Activated CD8-positive, alpha-beta memory T cell treated with anti-CD3 and anti-CD28 coated beads, Interleukin-2, amount 50 U/mL, for 24 hours (primary cell): Measurements from ENCODE around the gene CTAG2.
"Not testable (repeated sequence)": the region's sequence is repeated elsewhere in the genome, so short reads cannot be mapped to it uniquely, and the experiment has no call there.

Experiments
- DNase-seq: peaks from one replicate; pipeline ENCODE4 v3.0.0-alpha.2; 2020; ENCODE audit errors: extremely low read depth

CTAG2 gene

GRCh38 chrX:154653413-154653812, at the start of gene CTAG2:
TSS of gene CTAG2 (minus strand) at chrX:154653579. CDS start at chrX:154653515, 64 bp downstream.
- DNase-seq, result not testable (repeated sequence)

DNA sequence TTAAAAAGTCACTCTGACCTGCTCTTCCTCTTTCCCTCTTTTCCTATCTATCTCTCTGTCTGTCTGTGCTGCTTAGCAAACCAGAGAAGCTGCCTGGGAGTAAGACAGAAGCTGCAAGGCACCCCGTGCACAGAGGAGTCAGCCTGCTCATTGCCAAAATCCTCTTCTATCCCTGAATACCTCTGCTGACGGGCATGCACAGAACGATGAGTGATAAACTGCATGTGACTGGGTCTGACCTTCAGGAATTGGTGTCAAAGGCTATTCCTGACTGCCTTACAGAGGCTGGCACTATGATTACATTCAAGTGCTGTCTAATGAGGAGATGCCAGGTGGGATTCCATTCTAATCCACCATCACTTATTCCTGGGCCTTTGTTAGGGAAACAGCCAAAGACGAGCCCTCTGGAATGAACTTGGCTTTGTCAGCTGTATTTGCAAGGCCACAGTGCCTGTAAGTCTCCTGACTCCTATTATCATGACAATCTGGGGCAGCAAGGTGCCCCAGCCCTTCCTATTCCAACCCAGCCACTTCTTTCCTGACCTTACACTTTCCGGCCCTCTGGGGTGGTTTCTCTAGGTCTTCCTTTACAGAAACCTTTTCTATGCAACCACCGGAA, 45.4 kb upstream of the CTAG2 start:
- DNase-seq, result no peak

GRCh38 chrX:154696676-154697045, 43.3 kb upstream of the CTAG2 start:
- no peak for DNase-seq

DNA sequence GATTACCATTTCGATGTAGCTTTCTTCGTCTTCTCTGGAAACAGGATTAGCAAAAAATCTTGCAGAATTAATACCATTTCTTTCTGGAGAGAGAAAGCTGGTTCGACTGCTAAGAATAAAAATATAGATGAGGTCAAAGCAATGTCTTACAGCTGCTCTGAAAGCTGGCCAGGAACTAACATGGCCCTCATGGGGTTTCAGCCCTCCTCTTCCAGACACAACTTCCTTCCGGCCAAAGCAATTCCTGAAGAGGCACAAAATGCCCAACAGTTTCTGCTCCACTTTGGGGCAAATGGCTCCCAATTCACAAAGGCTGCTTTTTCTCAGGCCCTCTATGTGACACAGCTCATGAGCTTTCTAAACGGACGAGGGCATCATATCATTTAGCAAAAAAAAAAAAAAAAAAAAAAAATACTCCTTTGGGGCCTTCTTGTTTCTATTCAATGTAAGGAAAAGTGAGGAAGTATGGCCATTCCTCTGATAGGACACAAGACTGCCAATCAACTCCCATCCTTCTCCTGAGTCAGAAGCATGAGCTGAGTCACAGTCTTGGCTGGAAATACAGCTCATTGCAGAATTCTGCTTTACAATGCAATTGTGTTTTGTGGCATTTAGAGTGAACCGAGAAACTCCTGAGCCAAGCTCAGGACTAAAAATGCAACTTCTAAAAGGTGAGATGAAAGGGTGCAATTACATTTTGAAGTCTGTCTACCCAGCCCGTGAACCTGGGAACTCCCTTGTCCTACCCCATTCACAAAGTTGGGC, 42.7 kb upstream of the CTAG2 start:
- DNase-seq, result no peak

- no peak for DNase-seq
Observed at GRCh38 chrX:154693394-154693793, 40.0 kb upstream of the CTAG2 start.

DNA sequence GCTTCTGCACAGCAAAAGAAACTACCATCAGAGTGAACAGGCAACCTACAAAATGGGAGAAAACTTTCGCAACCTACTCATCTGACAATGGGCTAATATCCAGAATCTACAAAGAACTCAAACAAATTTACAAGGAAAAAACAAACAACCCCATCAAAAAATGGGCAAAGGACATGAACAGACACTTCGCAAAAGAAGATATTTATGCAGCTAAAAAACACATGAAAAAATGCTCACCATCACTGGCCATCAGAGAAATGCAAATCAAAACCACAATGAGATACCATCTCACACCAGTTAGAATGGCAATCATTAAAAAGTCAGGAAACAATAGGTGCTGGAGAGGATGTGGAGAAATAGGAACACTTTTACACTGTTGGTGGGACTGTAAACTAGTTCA, 37.1 kb upstream of the CTAG2 start:
- DNase-seq, result not testable (repeated sequence)

GRCh38 chrX:154672084-154672483, 18.7 kb upstream of the CTAG2 start:
- DNase-seq, result not testable (repeated sequence)

GRCh38 chrX:154670848-154671247, 17.5 kb upstream of the CTAG2 start:
- DNase-seq, result not testable (repeated sequence)

DNA sequence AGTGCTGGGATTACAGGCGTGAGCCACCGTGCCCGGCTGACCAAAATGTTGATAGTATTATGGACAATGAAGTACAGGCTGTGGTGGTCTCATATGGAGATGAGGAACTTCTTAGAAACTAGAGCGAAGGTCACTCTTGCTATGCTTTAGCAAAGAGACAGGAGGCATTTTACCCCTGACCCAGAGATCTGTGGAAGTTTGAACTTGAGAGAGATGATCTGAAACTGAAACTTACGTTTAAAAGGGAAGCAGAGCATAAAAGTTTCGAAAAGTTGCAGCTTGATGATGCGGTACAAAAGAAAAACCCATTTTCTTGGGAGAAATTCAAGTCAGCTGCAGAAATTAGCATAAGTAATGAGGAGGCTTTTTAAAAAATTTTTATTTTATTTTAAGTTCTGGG, 8.5 kb upstream of the CTAG2 start:
- DNase-seq, result no peak

DNA sequence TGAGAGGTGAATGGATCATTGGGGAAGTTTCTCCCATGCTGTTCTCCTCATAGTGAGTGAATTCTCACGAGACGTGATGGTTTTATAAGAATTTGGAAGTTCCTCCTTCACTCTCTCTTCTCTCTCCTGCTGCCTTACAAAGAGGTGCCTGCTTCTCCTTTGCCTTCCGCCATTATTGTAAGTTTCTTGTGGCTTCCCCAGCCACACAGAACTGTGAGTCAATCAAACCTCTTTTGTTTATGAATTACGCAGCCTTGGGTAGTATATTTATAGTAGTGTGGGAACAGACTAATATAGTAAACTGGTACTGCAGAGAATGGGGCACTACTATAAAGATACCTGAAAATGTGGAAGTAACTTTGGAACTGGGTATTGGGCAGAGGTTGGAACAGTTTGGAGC, 7.8 kb upstream of the CTAG2 start:
- no peak for DNase-seq

GRCh38 chrX:154660541-154660940, 7.2 kb upstream of the CTAG2 start:
- DNase-seq, result no peak

DNA sequence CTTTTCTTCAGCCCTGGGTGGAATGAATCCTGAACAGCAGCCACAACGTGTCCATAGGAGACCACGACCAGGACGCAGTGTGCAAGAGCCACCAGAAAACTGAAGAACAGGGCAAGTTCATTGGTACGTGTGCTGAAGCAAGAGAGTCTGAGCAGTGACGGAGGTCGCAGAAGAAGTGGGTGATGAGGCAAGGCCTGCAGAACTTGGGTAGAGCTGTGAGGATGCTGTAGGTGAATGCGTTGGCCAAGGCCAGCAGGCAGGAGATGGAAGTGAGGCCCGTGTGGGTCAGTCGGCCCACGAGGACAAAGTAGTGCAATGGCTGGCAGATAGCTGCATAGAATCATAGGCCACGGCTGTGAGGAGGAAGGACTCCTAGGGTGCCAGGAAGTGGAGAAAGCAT, 5.6 kb upstream of the CTAG2 start:
- no peak for DNase-seq

DNA sequence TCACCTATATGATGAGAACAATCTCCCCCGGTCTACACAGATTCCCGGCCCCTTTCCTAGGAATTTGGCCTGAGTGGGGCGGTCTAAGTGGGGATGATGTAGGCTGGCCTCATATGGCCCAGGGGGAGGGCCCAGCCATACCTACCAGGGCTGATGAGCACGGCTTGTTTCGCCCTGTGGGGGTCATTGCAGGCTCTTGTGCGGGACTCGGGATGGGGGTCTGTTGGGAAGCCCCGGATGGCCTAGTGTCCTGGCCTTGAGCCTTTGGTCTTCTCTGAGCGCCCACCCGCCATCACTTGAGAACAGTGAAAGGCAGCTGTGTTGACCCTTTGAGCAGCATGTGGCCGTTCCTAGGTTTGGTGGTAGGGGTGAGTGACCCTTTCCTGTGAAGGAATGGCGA, 4.8 kb upstream of the CTAG2 start:
- DNase-seq, result no peak

GRCh38 chrX:154657226-154657805, 3.9 kb upstream of the CTAG2 start:
- DNase-seq, result no peak

- no peak for DNase-seq
Observed at GRCh38 chrX:154655786-154656185, 2.4 kb upstream of the CTAG2 start.

GRCh38 chrX:154655346-154655745, 2.0 kb upstream of the CTAG2 start:
- DNase-seq, result no peak

GRCh38 chrX:154654925-154655324, 1.5 kb upstream of the CTAG2 start:
- no peak for DNase-seq

DNA sequence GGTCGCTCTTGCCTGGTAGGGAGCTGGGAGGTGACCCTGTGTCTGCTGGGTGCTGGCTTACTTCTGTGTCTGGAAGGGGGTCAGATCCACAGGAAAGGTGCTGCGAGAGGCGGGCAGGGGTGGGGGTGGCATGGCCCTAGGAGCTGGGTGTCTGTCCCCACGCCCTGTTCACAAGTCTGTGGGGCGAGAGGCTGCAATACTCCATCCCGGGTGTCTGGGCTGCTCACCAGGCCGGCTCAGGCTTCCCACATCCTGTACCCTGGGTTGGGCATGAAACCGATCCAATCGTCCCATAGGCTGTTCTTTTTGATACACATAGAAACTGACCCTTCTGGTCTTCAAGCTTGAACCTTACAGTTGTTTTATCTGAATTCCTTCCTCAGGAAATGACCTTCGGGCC, 993 bp upstream of the CTAG2 start:
- DNase-seq, result no peak

DNA sequence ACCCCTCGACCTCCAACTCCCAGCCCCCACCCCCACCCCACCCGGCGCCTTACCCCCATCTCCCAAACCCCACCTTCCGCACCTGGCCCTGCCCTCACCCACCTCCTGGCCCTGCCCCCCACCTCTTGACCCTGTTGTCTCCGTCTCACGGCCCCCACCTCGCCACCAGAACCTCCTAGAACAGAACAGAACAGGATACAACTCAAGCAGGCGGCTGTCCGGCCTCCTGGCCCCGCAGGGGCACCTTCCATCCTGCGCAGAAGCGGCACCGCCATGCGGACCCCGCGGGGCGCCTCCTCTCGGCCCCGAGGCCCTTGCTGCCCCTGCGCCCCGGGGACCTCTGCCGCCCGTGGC, 354 bp downstream of the CTAG2 start:
- DNase-seq, result no peak

- DNase-seq, result no peak
Observed at GRCh38 chrX:154652311-154653047, 900 bp downstream of the CTAG2 start.

- no peak for DNase-seq
Observed at GRCh38 chrX:154650221-154650510, 3.2 kb downstream of the CTAG2 start.

DNA sequence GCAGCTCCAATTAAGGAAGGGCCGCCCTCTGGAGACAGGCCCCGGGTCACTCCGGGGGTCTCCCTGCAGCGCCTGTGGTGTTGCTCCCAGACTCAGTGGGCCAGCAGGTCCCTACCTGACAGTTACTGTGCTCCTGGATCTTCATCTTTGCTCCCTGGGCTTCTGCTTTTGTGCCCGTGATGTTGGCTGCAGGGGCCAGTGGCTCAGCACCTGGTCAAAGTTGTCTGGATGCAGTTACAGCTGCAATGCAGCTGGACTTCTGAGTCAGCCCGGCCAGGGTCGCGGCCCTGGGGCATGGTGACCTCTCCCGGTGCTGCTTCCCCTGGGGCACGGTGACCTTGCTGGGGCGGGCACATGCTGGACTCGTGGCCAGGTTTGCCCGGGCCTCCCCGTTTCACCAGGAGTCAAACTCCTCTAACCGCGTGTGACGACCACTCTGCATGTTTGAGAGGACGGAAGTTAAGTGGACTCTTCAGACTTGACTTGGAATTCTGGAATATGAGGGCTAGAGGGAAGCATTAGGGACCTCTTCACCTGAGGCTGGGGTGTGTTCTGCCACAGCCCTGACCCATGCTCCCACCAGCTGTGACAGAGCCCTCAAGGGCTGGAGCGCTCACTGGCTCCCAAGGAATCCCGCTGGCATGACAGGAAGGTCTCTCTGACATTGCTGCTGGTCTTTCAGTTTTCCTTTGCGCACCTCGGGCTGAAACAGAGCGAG, 3.7 kb downstream of the CTAG2 start:
- no peak for DNase-seq
